Right forelimb (tissue), 1 donor: ENCODE data around the gene LDHAL6B.

ENCODE experiments used
- DNase-seq: peaks from one replicate; pipeline ENCODE4 v3.0.0-alpha.2; 2018

LDHAL6B gene

GRCh38 chr15:59221511-59222505, 15.2 kb downstream of the LDHAL6B start:
- no peak for DNase-seq

DNA sequence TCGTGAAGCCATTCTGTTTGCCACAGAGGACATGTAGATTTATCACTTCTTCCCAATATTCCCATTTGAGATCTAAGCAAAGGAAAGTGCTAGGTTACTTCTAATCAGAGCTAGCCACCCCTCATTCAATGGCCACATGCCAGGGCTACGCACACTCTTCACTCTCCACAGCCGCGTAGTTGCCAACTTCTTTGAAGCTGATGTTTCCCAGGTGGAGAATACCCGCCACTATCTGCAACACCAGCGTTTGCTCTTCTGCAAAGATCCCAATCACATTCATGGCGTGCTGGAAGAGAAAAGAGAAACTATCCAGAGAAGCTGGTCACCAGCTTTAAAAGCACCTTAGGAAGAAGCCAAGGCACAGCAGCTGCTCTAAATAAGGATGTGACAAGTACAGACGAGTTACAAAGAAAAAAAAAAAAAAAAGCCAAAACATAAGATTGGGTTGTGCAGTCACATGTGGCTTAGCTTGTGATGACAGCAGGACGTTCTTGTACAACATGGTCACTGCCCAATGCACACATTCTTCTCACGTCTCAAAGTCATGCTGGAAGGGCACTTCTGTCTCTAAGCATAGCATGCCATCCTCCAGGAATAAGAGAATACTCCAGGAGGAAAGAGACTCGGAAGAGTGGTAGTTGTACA, 16.4 kb downstream of the LDHAL6B start:
- DNase-seq, result no peak

GRCh38 chr15:59223736-59224135, 17.1 kb downstream of the LDHAL6B start:
- no peak for DNase-seq

GRCh38 chr15:59224474-59224873, 17.8 kb downstream of the LDHAL6B start:
- DNase-seq, result no peak

DNA sequence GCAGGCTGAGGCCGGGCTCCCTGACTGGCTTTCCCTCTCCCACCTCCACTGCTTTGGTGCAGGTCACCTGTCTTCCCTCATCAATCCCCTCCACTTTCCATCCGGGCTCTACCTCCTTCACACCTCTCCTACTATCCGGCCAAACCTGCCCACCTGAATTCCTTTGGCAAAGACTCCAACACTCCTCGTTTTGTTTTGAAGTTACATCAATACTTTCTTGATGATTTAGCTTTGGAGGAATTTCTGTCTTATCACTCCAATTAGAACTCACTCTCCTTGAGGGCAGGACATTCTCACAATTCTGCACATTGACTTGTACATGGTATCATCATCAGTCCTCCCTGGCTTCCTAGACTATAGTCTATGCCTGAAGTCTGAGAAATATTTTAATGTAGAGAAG, 20.4 kb downstream of the LDHAL6B start:
- DNase-seq, result no peak

DNA sequence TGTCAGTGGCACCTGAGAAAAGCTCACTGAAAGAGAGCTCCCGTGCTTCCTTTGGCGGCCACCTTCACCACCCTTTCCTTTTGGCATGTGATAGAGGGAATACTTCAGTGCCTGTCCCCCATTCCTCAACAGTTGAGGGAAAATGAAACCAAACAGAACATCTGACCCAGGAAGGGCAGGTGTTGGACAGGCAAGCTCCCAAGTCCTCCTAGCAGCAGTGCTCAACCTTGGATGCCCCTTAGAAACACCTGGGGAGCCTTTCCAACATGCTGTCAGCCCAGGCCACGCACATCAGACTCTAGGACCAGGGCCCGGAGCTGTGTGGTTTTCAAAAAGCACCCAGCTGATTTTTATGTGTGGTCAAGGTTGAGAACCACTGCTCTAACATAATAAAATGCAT, 22.4 kb downstream of the LDHAL6B start:
- DNase-seq, result no peak

- DNase-seq, result no peak
Measured at GRCh38 chr15:59229453-59229852, 22.8 kb downstream of the LDHAL6B start.

DNA sequence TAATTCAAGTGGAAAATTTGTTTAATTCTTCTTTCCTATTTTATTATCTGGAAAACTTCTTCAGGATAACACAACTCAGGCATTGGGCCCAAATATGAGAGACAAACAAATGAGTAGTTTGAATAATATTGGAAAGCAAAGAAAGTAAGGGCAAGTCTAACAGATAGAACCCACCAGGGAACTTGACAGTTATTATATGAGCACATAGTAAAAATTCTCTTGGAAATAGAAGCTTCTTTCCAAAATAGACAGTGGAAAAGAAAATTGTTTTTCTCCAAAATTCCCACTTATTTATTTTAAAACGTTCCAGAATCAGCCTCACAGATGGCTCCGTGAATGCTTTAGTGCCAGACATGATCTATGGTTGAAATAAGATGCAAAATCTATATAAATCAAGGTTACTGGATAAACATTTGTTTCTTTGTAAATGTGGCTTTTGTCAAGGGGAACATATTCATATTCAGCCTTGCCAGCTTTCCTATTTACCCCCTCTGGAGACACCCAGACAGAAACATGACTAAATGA, 23.9 kb downstream of the LDHAL6B start:
- no peak for DNase-seq

DNA sequence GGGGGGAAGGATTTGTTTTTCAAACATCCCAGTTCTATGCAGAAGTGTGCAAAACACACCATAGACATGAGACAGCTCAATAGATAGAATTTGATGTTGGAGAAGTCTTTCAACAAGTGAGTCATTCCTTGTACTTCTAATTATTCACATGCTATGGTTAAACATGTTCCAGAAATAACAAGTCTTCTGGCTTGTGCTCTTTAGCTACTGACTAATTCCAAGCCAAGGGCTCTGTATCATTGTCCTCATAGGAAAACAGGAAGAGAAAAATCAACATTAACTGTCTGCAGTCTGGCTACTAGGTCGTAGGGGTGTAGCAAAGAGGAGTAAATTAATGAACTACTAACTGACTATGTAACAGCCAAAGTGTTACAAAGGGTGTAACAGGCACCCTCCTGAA, 25.8 kb downstream of the LDHAL6B start:
- DNase-seq, result no peak

DNA sequence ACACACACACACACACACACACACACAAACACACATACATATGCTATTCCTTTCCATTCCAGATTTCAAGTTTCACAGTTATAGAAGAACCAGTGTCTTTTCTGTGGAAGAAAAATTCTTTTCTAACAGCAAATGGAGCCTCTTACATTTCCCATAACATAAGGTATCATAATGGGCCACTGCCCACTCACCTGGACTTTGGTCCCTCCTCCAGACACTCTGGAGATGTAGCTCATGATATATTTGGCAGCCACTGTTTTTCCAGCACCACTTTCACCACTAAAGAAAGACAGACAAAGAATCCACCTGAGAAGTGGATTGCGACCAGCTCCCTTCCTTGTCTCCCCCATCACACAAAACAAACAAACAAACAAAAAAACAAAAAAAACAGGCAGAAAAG, 29.8 kb downstream of the LDHAL6B start:
- no peak for DNase-seq

DNA sequence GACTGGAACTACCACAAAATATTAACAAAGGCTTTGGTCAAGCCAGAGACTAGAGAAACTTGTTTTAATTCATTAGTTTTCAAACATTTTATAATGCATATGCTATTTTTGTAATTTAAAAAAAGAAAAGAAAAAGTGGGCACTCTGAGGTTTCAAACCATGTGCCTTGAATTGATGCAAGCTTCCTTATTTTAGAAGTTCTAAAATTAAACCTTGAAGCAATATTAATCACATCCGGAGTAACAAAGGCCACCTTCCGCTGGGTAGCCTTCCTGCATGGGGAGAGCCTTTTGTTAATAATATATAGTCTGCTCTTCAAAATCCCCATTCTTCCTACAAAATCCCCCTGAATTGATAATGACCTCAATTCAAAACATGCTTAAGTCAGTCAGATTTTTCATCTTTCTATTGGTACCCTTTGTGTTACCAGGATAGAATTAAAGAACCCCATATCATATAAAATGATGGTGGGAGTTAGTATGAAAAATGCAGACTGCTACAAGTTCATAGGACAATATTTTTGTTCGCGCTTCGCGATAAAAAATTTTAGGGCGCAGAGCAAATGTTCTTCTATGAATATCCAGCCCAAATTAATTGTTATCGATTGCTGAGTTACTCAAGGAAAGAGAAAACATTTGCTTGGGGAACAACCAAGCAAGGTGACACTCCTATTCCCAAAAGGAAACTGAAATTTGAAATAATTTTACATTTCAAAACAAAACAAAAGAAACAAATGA, 30.6 kb downstream of the LDHAL6B start:
- DNase-seq, result no peak

DNA sequence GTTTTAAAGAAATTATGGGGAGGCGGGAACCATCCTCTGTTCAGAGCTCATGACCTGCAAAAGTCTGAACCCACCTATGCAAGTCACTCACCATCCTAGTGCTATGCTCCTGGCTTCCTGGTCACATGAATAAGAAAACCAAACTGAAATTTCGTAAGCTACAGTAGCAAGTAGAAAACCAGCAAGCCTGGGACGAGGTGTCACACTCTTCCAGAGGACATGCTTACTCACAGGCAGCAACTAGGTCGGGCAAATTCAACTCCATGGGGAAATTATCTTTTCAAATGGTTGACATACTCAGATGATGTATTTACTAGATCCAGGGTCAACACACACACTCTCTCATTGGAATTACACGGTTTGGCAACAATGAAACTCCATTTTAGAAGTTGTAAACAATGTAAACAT, 31.3 kb downstream of the LDHAL6B start:
- no peak for DNase-seq

- no peak for DNase-seq
Measured at GRCh38 chr15:59240036-59240435, 33.4 kb downstream of the LDHAL6B start.

DNA sequence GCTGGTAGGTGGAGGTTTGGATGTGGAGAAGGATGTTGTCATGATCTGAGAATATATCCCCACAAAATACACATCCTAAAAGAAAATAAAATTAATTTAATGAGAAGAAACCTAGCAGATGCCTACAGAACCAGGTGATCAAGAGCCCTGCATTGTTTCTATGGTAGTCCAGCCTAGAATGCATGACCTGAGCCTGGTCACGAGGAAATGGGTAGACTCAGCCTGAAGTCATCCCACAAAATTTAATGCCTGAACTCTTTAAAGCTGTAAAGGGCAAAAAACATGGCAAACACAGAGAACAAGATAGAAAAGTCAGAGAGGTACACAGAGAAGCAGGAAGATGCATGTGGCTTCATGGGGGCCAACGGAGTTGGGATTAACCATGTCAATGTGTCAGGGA, 36.0 kb downstream of the LDHAL6B start:
- DNase-seq, result no peak

- no peak for DNase-seq
Measured at GRCh38 chr15:59243622-59244021, 37.0 kb downstream of the LDHAL6B start.

GRCh38 chr15:59244337-59244736, 37.7 kb downstream of the LDHAL6B start:
- no peak for DNase-seq

DNA sequence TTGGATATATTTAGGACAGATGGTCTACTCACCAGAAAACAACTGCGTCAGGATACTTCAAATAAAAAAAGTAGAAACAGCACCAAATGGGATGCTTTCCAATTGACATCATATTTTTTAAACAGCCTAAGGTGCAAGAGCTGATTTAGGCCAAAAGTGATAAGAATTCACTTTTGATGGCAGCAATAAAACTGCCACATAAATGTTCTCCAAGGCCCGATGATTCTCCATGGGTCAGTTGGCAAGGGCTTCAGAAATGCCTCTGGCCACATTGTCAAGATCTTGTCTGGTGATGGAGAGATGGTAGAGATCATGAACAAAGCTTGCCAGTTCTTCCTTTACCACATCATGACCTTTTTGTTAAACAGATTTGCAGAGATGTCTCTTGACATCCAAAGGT, 38.9 kb downstream of the LDHAL6B start:
- DNase-seq, result no peak

- no peak for DNase-seq
Measured at GRCh38 chr15:59247364-59247763, 40.7 kb downstream of the LDHAL6B start.

- DNase-seq, result no peak
Measured at GRCh38 chr15:59249816-59250215, 43.2 kb downstream of the LDHAL6B start.

GRCh38 chr15:59250249-59250648, 43.6 kb downstream of the LDHAL6B start:
- no peak for DNase-seq

DNA sequence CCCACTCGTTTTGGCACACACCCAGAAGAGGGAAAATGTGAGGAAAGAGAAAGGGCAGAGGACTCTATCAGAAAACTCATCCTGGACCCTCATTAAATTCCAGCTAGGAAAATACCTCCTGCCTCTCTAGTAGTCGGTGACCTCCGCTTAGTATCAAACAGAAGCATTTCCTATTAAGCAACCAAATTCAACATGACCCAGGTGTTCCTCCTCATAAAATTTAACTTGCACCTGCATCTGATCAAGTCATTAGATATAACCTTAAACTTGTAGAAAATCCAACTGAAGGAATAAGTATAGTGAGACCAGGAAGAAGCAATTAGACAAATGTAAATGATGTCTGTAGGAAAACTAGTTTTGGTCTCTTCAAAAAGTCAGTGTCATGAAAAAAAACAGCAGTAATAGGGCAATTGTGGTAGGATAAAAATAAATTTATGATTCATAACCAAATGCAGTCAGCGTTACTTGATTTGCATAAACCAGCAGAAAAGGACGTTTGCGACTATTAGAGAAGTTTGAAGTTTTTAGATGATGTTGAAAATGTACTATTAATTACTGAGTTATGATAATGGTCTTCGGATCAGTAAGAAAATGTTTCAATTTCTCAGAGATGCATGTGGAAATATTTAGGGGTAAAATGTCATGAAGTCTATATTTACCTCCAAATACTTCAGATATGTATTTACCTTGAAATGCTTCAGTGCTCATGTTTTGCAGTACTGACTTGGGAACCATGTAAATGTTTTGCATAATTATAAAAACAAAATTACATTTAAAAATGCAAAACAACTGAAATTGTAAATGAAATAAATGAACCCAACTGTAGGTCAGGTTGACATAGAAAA, 44.6 kb downstream of the LDHAL6B start:
- no peak for DNase-seq

DNA sequence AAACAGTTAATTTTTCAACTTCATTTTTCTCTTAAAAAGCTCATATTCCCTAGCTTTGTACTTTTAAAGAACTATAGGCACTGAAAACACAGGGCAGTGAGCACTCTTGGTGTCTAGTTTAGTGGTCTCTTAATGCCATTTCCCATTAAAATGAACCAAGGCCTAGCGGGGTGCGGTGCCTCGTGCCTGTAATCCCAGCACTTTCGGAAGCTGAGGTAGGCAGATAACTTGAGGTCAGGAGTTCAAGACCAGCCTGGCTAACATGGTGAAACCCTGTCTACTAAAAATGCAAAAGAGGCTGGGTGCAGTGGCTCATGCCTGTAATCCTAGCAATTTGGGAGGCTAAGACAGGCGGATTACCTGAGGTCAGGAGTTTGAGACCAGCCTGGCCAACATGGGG, 45.5 kb downstream of the LDHAL6B start:
- DNase-seq, result no peak
